ENCODE results near the gene PCNX4.

PCNX4 gene

DNA sequence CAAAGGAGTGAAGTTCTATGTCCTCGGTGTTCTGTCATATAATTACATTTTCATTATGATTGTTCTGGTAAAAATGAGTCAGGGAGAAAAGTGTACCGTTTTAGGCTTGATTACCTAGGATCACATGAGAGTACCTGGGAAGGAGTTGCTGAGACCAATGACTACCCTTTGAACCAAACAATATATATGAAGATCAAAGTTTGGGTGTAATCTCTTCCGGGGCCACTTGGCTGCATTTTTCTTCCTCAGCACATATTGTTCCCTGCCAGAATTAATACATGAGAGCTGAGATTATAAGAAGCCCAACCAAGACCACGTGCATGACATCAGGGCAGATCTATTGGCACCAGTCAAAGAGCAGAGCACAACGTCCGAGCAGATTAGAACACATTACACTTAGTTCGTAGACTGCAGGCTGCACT is 114.5 kb downstream of the PCNX4 start:
- DNase-seq (ENCODE audit: low read depth, low spot score): no peak

DNA sequence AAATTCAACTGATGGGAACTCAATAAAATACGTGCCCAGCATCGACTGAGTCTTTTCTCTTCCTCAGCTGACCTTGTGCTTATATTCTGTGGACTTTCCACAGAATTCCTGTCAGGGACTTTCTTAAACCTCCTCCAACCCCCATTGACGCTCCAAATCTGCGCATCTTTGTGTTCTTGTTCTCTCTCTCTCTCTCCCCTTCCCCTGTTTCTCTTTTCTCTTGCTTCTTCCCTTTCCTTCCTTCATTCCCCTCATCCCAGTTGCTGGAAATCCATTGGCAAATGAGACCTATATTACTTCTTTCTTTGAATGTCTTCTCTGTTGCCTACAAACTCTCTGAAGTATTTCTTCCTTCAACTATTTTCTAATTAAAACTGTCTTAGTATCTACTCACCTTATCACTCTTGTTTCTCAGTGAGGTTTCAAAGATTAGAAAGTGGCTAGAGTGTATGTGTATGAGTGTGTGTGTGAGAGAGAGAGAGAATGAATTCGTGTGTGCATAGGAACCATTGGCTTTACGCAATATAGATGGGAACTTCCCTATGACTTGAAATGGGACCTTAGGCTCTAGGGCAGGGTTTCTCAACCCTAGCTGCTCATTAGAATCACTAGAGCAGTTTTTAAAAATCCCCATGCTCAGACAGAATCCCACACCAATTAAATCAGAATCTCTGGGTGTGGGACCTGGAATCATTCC is 115.3 kb downstream of the PCNX4 start:
- no peak for DNase-seq (ENCODE audit: low read depth, low spot score)

DNA sequence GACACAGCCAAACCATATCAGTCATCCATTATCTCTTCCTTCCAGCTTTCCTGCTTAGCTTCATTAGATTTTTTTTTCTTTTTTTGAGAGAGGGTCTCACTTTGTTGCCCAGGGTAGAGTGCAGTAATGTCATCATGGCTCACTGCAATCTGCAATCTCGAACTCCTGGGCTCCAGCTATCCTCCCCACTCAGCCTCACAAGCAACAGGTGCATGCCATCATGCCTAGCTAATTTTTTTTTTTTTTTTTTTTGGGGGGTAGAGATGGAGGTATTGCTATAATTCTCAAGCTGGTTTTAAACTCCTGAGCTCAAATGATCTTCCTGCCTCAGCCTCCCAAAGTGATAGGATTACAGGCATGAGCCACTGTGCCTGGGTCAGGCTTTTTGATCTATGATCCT is 119.0 kb downstream of the PCNX4 start:
- no peak for DNase-seq (ENCODE audit: low read depth, low spot score)

DNA sequence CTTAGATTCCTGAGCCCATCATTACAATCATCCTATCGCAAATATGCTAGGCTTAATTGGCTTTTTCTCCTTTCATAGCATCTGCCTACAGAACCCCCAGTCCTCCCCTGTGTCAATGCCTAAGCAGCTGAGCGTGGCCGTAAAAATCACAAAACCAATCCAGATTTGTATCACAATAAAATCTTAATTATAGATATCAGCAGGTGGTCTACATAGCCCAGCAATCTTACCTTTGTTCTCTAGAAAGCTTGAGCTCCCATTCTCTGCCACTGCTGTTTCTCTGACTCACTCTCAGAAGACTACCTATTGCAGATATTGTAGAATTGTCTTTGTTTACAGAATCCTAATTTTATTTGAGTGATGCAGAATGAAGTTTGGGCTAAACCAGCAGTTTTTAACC is 119.4 kb downstream of the PCNX4 start:
- no peak for DNase-seq (ENCODE audit: low read depth, low spot score)

DNA sequence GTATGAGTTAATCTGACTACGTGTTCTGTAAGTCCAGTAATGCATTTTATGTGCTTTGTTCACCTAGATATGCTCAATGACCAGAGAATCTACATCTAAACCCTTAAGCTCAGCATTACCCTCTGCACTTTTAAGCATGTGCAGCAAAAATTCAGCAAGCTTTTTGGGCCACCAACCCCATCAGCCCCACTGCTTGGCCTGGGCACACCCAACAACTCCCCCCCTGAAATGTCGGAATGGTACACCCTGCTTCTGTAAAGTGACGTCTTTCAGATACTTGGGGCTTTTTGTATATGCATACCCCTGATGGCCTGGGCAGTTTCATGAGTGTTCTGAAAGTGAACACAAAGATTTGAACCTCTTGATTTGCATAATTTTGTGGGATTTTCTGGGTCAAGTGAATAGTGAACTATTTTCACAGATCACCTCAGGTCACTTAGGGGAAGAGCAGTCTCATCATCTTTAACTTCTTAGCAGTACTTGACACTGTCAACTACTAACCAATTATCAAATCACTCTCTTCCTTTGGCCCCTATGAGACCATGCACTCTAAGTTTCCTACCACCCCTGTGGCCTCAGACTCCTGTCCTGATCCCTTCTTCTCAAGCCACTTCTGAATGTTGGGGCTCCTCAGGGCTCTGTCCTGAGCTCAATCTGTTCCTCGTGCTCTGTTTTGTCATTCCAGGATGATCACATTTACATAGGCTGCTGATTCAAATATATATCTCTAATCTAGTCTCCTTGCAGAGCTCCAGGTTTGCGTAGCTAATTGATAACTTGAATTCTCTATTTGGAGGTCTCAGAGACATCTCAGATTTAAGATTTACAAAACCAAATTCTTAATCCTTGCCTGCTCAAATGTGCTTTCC is 121.0 kb downstream of the PCNX4 start:
- DNase-seq (ENCODE audit: low read depth, low spot score): no peak

DNA sequence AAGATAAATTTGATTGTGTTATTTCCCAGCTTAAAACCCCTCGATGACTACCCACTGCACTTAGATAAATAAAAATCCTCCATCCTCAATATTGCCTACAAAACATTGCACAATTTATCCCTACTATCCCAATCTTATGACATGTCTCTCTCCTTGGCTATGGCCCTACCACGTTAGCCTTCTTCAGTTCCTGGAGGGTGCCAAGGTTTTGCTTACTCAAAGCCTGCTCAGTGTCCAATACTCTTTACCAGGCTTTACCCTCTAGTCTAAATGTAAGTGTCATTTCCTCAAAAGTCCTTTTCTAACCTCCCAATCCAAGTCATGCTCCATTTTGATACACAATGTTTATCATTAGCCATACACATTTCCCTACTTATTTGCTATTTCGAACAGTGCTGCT is 122.3 kb downstream of the PCNX4 start:
- DNase-seq (ENCODE audit: low read depth, low spot score): no peak

DNA sequence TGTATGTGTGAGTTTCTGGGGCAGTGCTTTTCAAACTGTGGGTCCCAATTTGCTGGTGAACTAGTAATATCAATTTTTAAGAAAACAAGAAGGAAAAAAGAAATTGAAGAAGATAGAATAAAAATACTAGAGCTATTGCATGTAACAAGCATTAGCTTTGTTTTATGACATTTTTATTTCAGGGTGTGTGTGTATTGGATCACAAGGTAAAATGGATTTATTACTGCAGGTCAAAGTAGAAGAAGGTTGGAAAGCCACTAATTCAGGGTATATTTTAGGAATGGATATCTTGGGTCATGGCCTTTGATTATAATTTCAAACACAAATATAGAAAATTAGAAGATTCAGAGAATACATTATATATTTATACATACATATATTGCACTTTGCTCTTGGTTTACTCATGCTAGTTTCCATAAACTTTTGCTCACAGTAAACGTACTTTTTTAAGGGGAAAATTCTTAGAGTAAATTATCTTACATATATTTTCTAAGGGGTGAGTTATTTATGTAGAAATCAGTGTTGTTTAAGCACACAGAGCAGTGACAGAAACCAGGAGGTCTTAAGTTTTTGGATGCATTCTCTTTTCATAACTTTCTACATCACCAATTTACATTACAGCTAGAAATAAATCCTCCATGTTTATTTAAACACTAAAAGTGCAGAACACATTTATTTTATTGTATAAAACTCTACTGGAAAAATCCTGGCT is 122.8 kb downstream of the PCNX4 start:
- no peak for DNase-seq (ENCODE audit: low read depth, low spot score)

DNA sequence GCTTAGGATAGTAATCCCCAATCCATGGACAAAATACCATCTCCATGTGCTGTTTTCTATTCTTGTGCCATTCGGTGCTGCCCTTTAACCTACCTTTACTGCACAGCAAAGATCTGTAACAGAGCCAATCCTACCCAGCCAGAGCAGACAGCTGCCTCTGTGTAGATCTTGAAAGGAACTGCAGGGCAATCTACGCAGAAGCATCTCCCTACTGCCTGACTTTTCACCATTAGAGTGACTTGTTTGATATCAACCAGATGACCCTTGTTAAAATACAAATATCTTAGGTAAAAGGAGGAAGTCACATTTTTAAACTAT is 123.4 kb downstream of the PCNX4 start:
- DNase-seq (ENCODE audit: low read depth, low spot score): no peak

DNA sequence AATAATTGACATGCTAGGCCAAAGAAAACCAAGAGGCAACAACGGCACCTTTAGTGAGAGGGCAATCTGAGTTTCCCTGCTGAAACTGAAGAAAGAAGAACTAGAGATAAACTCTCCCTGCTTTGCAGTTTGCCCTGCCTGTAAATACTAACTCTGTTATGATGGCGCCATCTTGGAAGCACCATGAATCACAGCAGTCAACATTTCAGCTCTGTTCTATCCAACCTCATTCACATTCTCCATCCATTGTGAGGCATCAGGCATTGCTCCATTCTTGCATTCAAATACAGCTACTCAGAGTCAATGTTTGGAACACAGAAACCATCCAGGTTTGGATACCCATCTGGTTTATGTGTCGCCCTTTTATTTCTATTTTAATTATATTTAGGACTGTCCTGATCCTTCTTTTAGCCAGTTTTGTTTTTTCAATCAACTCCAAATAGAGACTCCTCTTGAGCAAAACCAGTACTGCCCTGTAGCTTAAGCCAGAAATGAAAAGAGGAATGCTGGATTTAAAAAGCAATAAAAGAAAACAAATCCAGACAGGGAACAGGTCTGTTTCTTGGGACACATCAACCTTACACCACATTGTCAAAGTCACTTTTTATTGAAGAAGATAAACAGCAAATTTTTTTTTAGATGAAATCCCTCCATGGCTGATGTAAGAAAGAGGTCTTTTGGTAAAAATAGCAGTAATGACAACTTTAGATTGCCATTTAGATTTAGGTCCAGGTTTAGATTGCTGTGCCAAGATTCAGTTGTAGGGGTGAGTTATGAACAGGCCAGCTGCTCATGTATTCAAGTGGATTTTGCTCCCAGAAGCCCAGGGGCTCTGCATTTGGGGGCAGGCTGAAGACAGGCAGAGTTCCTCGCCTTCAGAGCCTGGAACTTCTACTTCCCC is 124.0 kb downstream of the PCNX4 start:
- no peak for DNase-seq (ENCODE audit: low read depth, low spot score)

DNA sequence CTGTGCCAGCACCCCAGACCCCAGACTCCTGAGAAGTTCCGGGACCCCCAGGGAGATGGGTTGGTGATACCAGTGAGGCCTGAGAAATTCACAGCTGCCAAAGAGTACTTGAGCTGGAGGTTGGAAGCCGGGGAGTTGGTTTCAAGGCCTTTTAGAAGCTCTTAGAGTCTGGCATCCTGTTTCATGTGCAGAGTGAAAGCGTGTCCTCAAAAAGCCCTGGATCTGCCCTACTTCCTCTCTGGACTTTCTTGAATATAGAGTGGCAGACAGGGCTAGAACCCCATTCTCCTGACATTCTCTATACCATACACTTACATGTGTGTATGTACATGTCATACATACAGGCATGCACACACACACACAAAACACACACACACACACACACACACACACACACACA is 126.0 kb downstream of the PCNX4 start:
- no peak for DNase-seq (ENCODE audit: low read depth, low spot score)

Data from astrocyte of the hippocampus (primary cell).